ENCODE measurements around the gene TBCA. TPM values are rescaled to one million over a fixed set of nuclear protein-coding genes. Genes with fewer than 3 reads are reported as not detected.

TBCA gene
- total RNA-seq, 1 experiment from 2014 or later = 330 TPM

DNA sequence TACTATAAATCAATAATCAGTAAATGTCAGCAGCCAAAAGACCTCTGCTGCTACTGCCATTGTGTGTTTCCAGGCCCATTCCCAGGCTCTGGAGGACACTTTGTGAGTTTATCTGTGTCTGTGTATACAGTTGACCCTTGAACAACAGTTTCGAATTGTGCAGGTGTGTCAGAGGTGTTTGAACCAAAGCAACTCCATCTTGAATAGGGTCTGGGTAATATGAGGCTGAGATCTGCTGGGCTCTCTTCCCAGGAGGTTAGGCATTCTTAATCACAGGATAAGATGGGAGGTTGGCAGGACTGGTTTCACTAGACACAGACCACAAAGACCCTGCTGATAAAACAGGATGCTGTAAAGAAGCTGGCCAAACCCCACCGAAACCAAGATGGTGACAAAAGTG is 2.3 kb upstream of the TBCA start:
- H3K9me3 Mint-ChIP-seq (ENCODE audit: unreplicated experiment) = no peaks in the 10 kb centered on the region
- Histone ChIP-seq H3K27me3 (replicated peaks; ENCODE audit: control insufficient read depth, insufficient read depth, low read length) (no peaks in the 10 kb centered on the region), H3K4me1 (peaks cover 22% of the 10 kb centered on the region), H3K4me3 (ENCODE audit: low read depth, low read length) (no peak overlapping the region), H3K36me3 (ENCODE audit: control insufficient read depth, insufficient read depth, low read length) (no peaks in the 10 kb centered on the region), H3K9me3 (no peaks in the 10 kb centered on the region)
- CTCF ChIA-PET = no interaction called here
- H3K4me1 Mint-ChIP-seq (ENCODE audit: low read depth, unreplicated experiment) = peaks cover 25% of the 10 kb centered on the region
- POLR2A ChIA-PET = no interaction called here
- no peak overlapping the region for H3K4me3 Mint-ChIP-seq (ENCODE audit: unreplicated experiment)
- no peak overlapping the region for H3K27ac Mint-ChIP-seq (ENCODE audit: unreplicated experiment)
- intact Hi-C loops (cut with micrococcal nuclease; ENCODE audit: unreplicated experiment) = no loop called here
- BruUV-seq (replicated peaks) = no TSS peak
- H3K27me3 Mint-ChIP-seq (ENCODE audit: insufficient read depth, unreplicated experiment) = no peaks in the 10 kb centered on the region
- DNase-seq = no peak
- peaks cover 37% of the 10 kb centered on the region for H3K36me3 Mint-ChIP-seq (ENCODE audit: insufficient read depth, unreplicated experiment)
- TF ChIP-seq, protein P1, sequence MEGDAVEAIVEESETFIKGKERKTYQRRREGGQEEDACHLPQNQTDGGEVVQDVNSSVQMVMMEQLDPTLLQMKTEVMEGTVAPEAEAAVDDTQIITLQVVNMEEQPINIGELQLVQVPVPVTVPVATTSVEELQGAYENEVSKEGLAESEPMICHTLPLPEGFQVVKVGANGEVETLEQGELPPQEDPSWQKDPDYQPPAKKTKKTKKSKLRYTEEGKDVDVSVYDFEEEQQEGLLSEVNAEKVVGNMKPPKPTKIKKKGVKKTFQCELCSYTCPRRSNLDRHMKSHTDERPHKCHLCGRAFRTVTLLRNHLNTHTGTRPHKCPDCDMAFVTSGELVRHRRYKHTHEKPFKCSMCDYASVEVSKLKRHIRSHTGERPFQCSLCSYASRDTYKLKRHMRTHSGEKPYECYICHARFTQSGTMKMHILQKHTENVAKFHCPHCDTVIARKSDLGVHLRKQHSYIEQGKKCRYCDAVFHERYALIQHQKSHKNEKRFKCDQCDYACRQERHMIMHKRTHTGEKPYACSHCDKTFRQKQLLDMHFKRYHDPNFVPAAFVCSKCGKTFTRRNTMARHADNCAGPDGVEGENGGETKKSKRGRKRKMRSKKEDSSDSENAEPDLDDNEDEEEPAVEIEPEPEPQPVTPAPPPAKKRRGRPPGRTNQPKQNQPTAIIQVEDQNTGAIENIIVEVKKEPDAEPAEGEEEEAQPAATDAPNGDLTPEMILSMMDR (IDR thresholded peaks at IDR 0.05; ENCODE audit: insufficient read depth in 1 of 2, low read depth in 1 of 2, low read length in 1 of 2, severe bottlenecking in 1 of 2, unreplicated experiment in 1 of 2) = no peak

DNA sequence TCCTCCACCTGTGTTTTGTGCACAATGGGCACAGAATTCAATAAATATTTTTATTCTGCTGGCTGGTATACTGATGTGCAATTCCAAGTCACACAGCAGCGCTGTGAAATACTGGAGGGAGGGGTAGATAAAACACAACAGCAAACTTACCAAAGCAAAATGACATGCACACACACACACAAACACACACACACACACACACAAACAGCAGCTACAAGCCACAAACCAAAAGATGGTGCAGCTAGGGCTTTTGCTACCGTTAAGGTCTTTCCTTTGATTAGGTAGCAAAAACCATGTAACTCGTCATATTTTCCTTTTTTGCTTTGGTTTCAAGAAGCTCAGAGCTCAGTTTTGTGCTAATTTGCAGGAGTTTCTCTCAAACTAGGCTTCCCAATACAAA is 1.8 kb upstream of the TBCA start:
- peak overlapping the region; percentile 93 for H3K4me3 Mint-ChIP-seq (ENCODE audit: unreplicated experiment)

DNA sequence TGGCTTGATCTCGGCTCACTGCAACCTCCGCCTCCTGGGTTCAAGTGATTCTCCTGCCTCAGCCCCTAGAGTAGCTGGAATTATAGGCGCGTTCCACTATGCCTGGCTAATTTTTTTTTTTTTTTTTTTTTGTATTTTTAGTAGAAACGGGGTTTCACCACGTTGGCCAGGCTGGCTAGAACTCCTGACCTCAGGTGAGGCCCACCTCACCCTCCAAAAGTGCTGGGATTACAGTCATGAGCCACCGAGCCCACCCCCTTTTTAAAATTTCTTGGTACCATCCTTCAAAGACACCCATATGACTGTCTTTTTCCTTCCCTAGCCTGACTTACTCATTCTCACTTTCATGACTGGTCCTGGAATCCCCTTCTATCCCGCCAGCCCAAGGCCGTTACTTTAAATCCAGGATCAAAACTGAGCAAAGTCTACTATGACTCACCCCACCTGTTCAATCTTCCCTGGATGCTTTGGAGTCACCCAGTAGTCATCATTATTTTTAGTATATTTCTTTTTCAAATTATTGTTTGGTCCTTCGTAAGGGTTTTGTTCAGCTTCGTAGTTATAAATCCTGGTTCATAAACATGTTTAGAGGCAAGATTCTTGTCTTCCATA is 1.2 kb upstream of the TBCA start:
- no peaks in the 10 kb centered on the region for H3K36me3 ChIP-seq (ENCODE audit: control insufficient read depth, insufficient read depth, low read length)
- Mint-ChIP-seq H3K27me3 (ENCODE audit: insufficient read depth, unreplicated experiment) (no peaks in the 10 kb centered on the region), H3K4me1 (ENCODE audit: low read depth, unreplicated experiment) (peaks cover 25% of the 10 kb centered on the region), H3K4me3 (ENCODE audit: unreplicated experiment) (peak overlapping the region; percentile 93), H3K9me3 (ENCODE audit: unreplicated experiment) (no peaks in the 10 kb centered on the region), H3K36me3 (ENCODE audit: insufficient read depth, unreplicated experiment) (peaks cover 40% of the 10 kb centered on the region), H3K27ac (ENCODE audit: unreplicated experiment) (peak overlapping the region; percentile 39)
- ChIA-PET POLR2A (no interaction called here), CTCF (interaction anchor here (0.6 kb wide), 1 partner anchor 57 kb away, joined by 3 read pairs; no protein-coding TSS in a partner anchor)
- TF ChIP-seq, protein P1 (IDR thresholded peaks at IDR 0.05; ENCODE audit: insufficient read depth in 1 of 2, low read depth in 1 of 2, low read length in 1 of 2, severe bottlenecking in 1 of 2, unreplicated experiment in 1 of 2) = no peak
- no TSS peak for BruUV-seq (replicated peaks)
- H3K4me3 ChIP-seq (ENCODE audit: low read depth, low read length) = no peak overlapping the region
- no peaks in the 10 kb centered on the region for H3K9me3 ChIP-seq
- intact Hi-C loops (cut with micrococcal nuclease; ENCODE audit: unreplicated experiment) = no loop called here
- no peaks in the 10 kb centered on the region for H3K27me3 ChIP-seq (replicated peaks; ENCODE audit: control insufficient read depth, insufficient read depth, low read length)
- H3K4me1 ChIP-seq = peaks cover 26% of the 10 kb centered on the region
- peak in 1 of 2 experiments; percentile 11 for DNase-seq

More for the DNA sequence above, 1.8 kb upstream of the TBCA start:
- Histone ChIP-seq H3K4me1 (peaks cover 22% of the 10 kb centered on the region), H3K27me3 (replicated peaks; ENCODE audit: control insufficient read depth, insufficient read depth, low read length) (no peaks in the 10 kb centered on the region), H3K36me3 (ENCODE audit: control insufficient read depth, insufficient read depth, low read length) (no peaks in the 10 kb centered on the region), H3K9me3 (no peaks in the 10 kb centered on the region), H3K4me3 (ENCODE audit: low read depth, low read length) (no peak overlapping the region)
- CTCF ChIA-PET = no interaction called here
- Mint-ChIP-seq H3K4me1 (ENCODE audit: low read depth, unreplicated experiment) (peaks cover 25% of the 10 kb centered on the region), H3K36me3 (ENCODE audit: insufficient read depth, unreplicated experiment) (peaks cover 40% of the 10 kb centered on the region), H3K27ac (ENCODE audit: unreplicated experiment) (peak overlapping the region; percentile 39), H3K27me3 (ENCODE audit: insufficient read depth, unreplicated experiment) (no peaks in the 10 kb centered on the region), H3K9me3 (ENCODE audit: unreplicated experiment) (no peaks in the 10 kb centered on the region)
- DNase-seq = no peak
- intact Hi-C loops (cut with micrococcal nuclease; ENCODE audit: unreplicated experiment) = no loop called here
- POLR2A ChIA-PET = no interaction called here
- BruUV-seq (replicated peaks) = no TSS peak
- TF ChIP-seq, protein P1 (IDR thresholded peaks at IDR 0.05; ENCODE audit: insufficient read depth in 1 of 2, low read depth in 1 of 2, low read length in 1 of 2, severe bottlenecking in 1 of 2, unreplicated experiment in 1 of 2) = no peak

Data from Caco-2 (cell line).